ENCODE measurements around the gene MRPS15.

MRPS15 gene

DNA sequence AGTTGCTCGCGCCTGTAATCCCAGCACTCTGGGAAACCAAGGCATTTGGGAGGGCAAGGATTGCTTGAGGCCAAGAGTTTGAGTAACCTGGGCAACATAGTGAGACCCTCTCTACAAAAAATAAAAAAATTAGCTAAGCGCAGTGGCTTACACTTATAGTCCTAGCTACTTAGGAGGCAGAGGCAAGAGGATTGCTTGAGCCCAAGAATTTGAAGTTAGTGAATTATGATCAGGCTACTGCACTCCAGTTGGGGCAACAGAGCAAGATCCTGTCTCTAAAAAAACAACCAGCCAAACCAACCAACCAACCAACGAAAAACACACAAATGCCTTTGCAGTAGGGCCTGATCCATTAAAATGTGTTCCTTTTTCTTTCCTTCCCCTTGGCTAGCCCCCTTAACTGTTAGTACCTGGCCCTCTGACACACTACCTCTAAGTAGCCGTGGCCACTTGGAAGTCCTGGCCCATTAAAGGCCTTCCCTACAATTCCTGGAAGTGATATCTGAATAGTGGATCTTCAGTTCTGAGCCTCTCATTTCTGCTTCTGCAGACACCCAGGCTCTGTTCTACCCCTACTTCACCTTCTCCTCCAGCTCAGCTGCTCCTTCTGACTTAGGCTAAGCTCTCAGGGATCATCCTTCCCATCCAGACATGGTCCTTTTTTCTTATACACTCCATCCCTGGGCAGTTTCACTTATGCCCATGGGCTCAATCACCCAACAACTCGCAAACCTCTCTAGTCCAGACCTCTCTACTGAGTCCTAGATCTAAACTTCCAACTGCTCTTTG lies 10.4 kb downstream of the MRPS15 start:
- POLR2A ChIA-PET = interaction anchor here (0.6 to 2.6 kb wide), 2 partner anchors 10 to 221 kb away, joined by 4 to 10 read pairs; partner anchors contain the start of gene MRPS15
- CTCF ChIA-PET = interaction anchor here (0.5 to 0.8 kb wide), 3 partner anchors 63 to 1416 kb away, joined by 3 read pairs; no protein-coding TSS in a partner anchor
- Histone ChIP-seq H3K4me3 (ENCODE audit: low read depth, low read length) (no peak overlapping the region), H3K27ac (ENCODE audit: extremely low read depth, low read depth, low read length) (no peak overlapping the region), H3K9me3 (ENCODE audit: control insufficient read depth, insufficient read depth, low read depth, low read length) (no peaks in the 10 kb centered on the region), H3K4me1 (ENCODE audit: control insufficient read depth, insufficient read depth, low read length) (no peaks in the 10 kb centered on the region), H3K36me3 (ENCODE audit: control insufficient read depth in 2 of 2, insufficient read depth in 1 of 2, low read length in 2 of 2) (peaks cover 5 to 54% of the 10 kb centered on the region in 2 experiments; a peak in 2 of 3 replicates)
- TF ChIP-seq ZNF433 (tag by site-specific recombination; IDR thresholded peaks at IDR 0.05; ENCODE audit: low read depth) (no peak), ZSCAN23 (tag by site-specific recombination; IDR thresholded peaks at IDR 0.05) (no peak), ZNF121 (tag by site-specific recombination; IDR thresholded peaks at IDR 0.05) (peak; percentile 98), HOXD13 (CRISPR knock-in tag; IDR thresholded peaks at IDR 0.05; ENCODE audit: borderline replicate concordance) (no peak)
- TF ChIP-seq, protein P1, sequence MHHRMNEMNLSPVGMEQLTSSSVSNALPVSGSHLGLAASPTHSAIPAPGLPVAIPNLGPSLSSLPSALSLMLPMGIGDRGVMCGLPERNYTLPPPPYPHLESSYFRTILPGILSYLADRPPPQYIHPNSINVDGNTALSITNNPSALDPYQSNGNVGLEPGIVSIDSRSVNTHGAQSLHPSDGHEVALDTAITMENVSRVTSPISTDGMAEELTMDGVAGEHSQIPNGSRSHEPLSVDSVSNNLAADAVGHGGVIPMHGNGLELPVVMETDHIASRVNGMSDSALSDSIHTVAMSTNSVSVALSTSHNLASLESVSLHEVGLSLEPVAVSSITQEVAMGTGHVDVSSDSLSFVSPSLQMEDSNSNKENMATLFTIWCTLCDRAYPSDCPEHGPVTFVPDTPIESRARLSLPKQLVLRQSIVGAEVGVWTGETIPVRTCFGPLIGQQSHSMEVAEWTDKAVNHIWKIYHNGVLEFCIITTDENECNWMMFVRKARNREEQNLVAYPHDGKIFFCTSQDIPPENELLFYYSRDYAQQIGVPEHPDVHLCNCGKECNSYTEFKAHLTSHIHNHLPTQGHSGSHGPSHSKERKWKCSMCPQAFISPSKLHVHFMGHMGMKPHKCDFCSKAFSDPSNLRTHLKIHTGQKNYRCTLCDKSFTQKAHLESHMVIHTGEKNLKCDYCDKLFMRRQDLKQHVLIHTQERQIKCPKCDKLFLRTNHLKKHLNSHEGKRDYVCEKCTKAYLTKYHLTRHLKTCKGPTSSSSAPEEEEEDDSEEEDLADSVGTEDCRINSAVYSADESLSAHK (tag by site-specific recombination; IDR thresholded peaks at IDR 0.05) = peak; percentile 28; the same call in 1 of the 2 replicates
- TF ChIP-seq, protein P2, sequence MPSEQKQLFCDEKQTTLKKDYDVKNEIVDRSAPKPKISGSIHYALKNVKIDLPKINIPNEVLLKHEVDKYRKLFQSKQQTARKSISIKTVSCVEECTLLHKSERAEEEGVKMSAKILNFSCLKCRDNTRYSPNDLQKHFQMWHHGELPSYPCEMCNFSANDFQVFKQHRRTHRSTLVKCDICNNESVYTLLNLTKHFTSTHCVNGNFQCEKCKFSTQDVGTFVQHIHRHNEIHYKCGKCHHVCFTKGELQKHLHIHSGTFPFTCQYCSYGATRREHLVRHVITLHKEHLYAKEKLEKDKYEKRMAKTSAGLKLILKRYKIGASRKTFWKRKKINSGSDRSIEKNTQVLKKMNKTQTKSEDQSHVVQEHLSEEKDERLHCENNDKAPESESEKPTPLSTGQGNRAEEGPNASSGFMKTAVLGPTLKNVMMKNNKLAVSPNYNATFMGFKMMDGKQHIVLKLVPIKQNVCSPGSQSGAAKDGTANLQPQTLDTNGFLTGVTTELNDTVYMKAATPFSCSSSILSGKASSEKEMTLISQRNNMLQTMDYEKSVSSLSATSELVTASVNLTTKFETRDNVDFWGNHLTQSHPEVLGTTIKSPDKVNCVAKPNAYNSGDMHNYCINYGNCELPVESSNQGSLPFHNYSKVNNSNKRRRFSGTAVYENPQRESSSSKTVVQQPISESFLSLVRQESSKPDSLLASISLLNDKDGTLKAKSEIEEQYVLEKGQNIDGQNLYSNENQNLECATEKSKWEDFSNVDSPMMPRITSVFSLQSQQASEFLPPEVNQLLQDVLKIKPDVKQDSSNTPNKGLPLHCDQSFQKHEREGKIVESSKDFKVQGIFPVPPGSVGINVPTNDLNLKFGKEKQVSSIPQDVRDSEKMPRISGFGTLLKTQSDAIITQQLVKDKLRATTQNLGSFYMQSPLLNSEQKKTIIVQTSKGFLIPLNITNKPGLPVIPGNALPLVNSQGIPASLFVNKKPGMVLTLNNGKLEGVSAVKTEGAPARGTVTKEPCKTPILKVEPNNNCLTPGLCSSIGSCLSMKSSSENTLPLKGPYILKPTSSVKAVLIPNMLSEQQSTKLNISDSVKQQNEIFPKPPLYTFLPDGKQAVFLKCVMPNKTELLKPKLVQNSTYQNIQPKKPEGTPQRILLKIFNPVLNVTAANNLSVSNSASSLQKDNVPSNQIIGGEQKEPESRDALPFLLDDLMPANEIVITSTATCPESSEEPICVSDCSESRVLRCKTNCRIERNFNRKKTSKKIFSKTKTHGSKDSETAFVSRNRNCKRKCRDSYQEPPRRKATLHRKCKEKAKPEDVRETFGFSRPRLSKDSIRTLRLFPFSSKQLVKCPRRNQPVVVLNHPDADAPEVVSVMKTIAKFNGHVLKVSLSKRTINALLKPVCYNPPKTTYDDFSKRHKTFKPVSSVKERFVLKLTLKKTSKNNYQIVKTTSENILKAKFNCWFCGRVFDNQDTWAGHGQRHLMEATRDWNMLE (tag by site-specific recombination; conservative IDR thresholded peaks at IDR 0.05; ENCODE audit: low read depth) = no peak

DNA sequence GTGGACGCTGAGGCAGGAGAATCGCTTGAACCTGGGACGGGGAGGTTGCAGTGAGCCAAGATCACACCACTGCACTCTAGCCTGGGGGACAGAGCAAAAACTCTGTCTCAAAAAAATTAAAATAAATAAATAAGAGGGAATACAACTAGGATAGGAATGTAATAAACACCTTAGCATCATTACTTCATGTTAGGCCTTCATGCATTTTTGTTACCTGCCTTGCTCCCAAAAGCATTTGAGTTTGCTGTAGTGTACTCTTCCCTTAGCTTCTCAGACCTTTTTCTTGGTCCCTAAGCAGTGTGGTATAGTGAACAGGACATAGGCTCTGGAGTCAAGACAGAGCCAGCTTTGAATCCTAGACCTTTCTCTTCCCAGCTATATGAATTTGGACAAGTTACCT lies 11.1 kb downstream of the MRPS15 start:
- Histone ChIP-seq H3K27ac (ENCODE audit: extremely low read depth, low read depth, low read length) (no peak overlapping the region), H3K36me3 (ENCODE audit: control insufficient read depth in 2 of 2, insufficient read depth in 1 of 2, low read length in 2 of 2) (peaks cover 1 to 47% of the 10 kb centered on the region in 2 experiments; a peak in 2 of 3 replicates), H3K4me1 (ENCODE audit: control insufficient read depth, insufficient read depth, low read length) (no peaks in the 10 kb centered on the region), H3K4me3 (ENCODE audit: low read depth, low read length) (no peak overlapping the region), H3K9me3 (ENCODE audit: control insufficient read depth, insufficient read depth, low read depth, low read length) (no peaks in the 10 kb centered on the region)
- CTCF ChIA-PET = interaction anchor here (0.5 to 0.8 kb wide), 3 partner anchors 153 to 1415 kb away, joined by 3 to 4 read pairs (median 3); no protein-coding TSS in a partner anchor
- POLR2A ChIA-PET = interaction anchor here (0.6 to 2.6 kb wide), 2 partner anchors 11 to 220 kb away, joined by 4 to 10 read pairs; partner anchors contain the start of gene MRPS15
- TF ChIP-seq, protein P3, sequence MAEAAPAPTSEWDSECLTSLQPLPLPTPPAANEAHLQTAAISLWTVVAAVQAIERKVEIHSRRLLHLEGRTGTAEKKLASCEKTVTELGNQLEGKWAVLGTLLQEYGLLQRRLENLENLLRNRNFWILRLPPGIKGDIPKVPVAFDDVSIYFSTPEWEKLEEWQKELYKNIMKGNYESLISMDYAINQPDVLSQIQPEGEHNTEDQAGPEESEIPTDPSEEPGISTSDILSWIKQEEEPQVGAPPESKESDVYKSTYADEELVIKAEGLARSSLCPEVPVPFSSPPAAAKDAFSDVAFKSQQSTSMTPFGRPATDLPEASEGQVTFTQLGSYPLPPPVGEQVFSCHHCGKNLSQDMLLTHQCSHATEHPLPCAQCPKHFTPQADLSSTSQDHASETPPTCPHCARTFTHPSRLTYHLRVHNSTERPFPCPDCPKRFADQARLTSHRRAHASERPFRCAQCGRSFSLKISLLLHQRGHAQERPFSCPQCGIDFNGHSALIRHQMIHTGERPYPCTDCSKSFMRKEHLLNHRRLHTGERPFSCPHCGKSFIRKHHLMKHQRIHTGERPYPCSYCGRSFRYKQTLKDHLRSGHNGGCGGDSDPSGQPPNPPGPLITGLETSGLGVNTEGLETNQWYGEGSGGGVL (tag by site-specific recombination; IDR thresholded peaks at IDR 0.05) = no peak
- TF ChIP-seq, protein P4, sequence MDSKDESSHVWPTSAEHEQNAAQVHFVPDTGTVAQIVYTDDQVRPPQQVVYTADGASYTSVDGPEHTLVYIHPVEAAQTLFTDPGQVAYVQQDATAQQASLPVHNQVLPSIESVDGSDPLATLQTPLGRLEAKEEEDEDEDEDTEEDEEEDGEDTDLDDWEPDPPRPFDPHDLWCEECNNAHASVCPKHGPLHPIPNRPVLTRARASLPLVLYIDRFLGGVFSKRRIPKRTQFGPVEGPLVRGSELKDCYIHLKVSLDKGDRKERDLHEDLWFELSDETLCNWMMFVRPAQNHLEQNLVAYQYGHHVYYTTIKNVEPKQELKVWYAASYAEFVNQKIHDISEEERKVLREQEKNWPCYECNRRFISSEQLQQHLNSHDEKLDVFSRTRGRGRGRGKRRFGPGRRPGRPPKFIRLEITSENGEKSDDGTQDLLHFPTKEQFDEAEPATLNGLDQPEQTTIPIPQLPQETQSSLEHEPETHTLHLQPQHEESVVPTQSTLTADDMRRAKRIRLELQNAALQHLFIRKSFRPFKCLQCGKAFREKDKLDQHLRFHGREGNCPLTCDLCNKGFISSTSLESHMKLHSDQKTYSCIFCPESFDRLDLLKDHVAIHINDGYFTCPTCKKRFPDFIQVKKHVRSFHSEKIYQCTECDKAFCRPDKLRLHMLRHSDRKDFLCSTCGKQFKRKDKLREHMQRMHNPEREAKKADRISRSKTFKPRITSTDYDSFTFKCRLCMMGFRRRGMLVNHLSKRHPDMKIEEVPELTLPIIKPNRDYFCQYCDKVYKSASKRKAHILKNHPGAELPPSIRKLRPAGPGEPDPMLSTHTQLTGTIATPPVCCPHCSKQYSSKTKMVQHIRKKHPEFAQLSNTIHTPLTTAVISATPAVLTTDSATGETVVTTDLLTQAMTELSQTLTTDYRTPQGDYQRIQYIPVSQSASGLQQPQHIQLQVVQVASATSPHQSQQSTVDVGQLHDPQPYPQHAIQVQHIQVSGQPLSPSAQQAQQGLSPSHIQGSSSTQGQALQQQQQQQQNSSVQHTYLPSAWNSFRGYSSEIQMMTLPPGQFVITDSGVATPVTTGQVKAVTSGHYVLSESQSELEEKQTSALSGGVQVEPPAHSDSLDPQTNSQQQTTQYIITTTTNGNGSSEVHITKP (tag by site-specific recombination; IDR thresholded peaks at IDR 0.05) = peak; percentile 66
- TF ChIP-seq ZNF747 (tag by site-specific recombination; IDR thresholded peaks at IDR 0.05) (no peak), ZEB2 (tag by site-specific recombination; IDR thresholded peaks at IDR 0.05) (no peak), SP7 (tag by site-specific recombination; IDR thresholded peaks at IDR 0.05) (no peak)
